Caco-2 (cell line): ENCODE data around the gene TAF3. TPM values are rescaled to one million over a fixed set of nuclear protein-coding genes. Genes with fewer than 3 reads are reported as not detected.
"Not testable (repeated sequence)": the region's sequence is repeated elsewhere in the genome, so short reads cannot be mapped to it uniquely, and the experiment has no call there.

ENCODE experiments used
- BruUV-seq: library from RNA; stranded (reverse); fragments of 400-500 nt; replicated peaks from 2 replicates; lab custom pipeline; 2021; lab: Mats Ljungman, UMichigan
- CTCF ChIA-PET: fragments of 300-600 bp; sonication (Branson Sonifier 250); formaldehyde crosslinking; loops from one replicate; lab custom pipeline; 2022; ENCODE audit warnings: antibody characterized with exemption; lab: Charles Lee
- POLR2A ChIA-PET: fragments of 300-600 bp; sonication (Branson Sonifier 250); formaldehyde crosslinking; loops from one replicate; lab custom pipeline; 2022; ENCODE audit warnings: antibody characterized with exemption; lab: Charles Lee
- DNase-seq, 2 experiments: peaks; one replicate each; pipeline versions ENCODE4 v3.0.0 to v3.0.0-alpha.2; 2020 to 2022
- H3K27me3 ChIP-seq: replicated peaks from 2 replicates; pipeline ENCODE4 v1.6.0; 2011; ENCODE audit warnings: low read length; ENCODE audit not compliant: control insufficient read depth, insufficient read depth
- H3K36me3 ChIP-seq: 2 replicates; pipeline ENCODE4 v1.5.1; 2011; ENCODE audit warnings: low read length; ENCODE audit not compliant: control insufficient read depth, insufficient read depth
- H3K4me1 ChIP-seq: fragments of 250-450 bp; sonication (Bioruptor Pico); 2 replicates; pipeline ENCODE4 v1.5.1; 2020; ENCODE audit warnings: mild to moderate bottlenecking
- H3K4me3 ChIP-seq: 2 replicates; pipeline ENCODE4 v1.5.1; 2011; ENCODE audit warnings: low read depth, mild to moderate bottlenecking, control low read depth, low read length
- H3K9me3 ChIP-seq: fragments of 250-450 bp; sonication (Bioruptor Pico); 2 replicates; pipeline ENCODE4 v1.5.1; 2020; ENCODE audit warnings: mild to moderate bottlenecking, moderate library complexity
- H3K27ac Mint-ChIP-seq: one replicate; pipeline ENCODE4 v1.8.0; 2022; ENCODE audit warnings: mixed read lengths; ENCODE audit not compliant: unreplicated experiment
- H3K27me3 Mint-ChIP-seq: one replicate; pipeline ENCODE4 v1.8.0; 2022; ENCODE audit warnings: mixed read lengths; ENCODE audit not compliant: insufficient read depth, unreplicated experiment
- H3K36me3 Mint-ChIP-seq: one replicate; pipeline ENCODE4 v1.8.0; 2022; ENCODE audit warnings: mild to moderate bottlenecking, mixed read lengths; ENCODE audit not compliant: insufficient read depth, unreplicated experiment
- H3K4me1 Mint-ChIP-seq: one replicate; pipeline ENCODE4 v1.8.0; 2022; ENCODE audit warnings: low read depth, mixed read lengths; ENCODE audit not compliant: unreplicated experiment
- H3K4me3 Mint-ChIP-seq: one replicate; pipeline ENCODE4 v1.8.0; 2022; ENCODE audit warnings: mild to moderate bottlenecking, moderate library complexity, mixed read lengths; ENCODE audit not compliant: unreplicated experiment
- H3K9me3 Mint-ChIP-seq: one replicate; pipeline ENCODE4 v1.8.0; 2022; ENCODE audit warnings: mixed read lengths; ENCODE audit not compliant: unreplicated experiment
- CTCF ChIP-seq, 2 experiments: fragments of 200-600 bp in 1 of 2; IDR thresholded peaks; 1 replicate in 1 of 2; 2 replicates in 1 of 2; pipeline versions ENCODE4 v1.5.1 to v1.8.0; 2011 to 2022; ENCODE audit warnings: antibody characterized with exemption in 1 of 2, control low read depth in 1 of 2, inconsistent platforms in 1 of 2, low read depth in 1 of 2, low read length in 1 of 2, mild to moderate bottlenecking in 1 of 2, moderate library complexity in 1 of 2; ENCODE audit not compliant: insufficient read depth in 1 of 2, severe bottlenecking in 1 of 2, unreplicated experiment in 1 of 2
- intact Hi-C: fragments of 100-400 bp; cut with micrococcal nuclease; formaldehyde crosslinking; loops from one replicate; pipeline ENCODE4 v1.10.0; 2022; ENCODE audit not compliant: unreplicated experiment
- total RNA-seq: library from RNA; stranded (reverse); gene quantifications from 2 replicates; pipeline ENCODE4 v1.2.3, GENCODE V29; 2022

TAF3 gene
- total RNA-seq, 1 experiment from 2014 or later, result 30.6 TPM

DNA sequence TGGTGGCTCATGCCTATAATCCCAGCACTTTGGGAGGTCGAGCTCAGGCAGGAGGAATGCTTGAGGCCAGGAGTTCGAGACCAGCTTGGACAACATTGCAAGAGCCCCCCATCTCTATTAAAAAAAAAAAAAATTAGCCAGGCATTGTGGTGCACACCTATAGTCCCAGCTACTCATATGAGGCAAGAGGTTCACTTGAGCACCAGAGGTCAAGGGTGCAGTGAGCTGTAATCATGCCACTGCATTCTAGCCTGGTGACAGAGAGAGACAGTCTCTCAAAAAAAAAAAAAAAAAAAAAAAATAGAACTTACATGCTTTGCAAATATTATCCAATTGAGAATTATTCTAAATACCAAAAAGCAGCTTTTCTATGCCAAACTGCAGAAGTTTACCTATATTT, 41.5 kb upstream of the TAF3 start:
- Histone ChIP-seq H3K4me3 (no peak overlapping the region), H3K9me3 (no peaks in the 10 kb centered on the region), H3K36me3 (peaks cover 3% of the 10 kb centered on the region), H3K27me3 (no peaks in the 10 kb centered on the region), H3K4me1 (no peaks in the 10 kb centered on the region)
- BruUV-seq, result no TSS peak
- peaks cover 86% of the 10 kb centered on the region for H3K36me3 Mint-ChIP-seq
- intact Hi-C loops, result no loop called here
- no peaks in the 10 kb centered on the region for H3K9me3 Mint-ChIP-seq
- no peak for TF ChIP-seq CTCF (IDR thresholded peaks at IDR 0.05; ENCODE audit: insufficient read depth in 1 of 2, low read depth in 1 of 2, low read length in 1 of 2, severe bottlenecking in 1 of 2, unreplicated experiment in 1 of 2)
- no peaks in the 10 kb centered on the region for H3K4me1 Mint-ChIP-seq
- H3K27ac Mint-ChIP-seq, result no peak overlapping the region
- CTCF ChIA-PET, result no interaction called here
- no peaks in the 10 kb centered on the region for H3K27me3 Mint-ChIP-seq
- H3K4me3 Mint-ChIP-seq, result no peak overlapping the region
- POLR2A ChIA-PET, result interaction anchor here (0.5 to 0.9 kb wide), 2 partner anchors 11 to 111 kb away, joined by 4 to 6 read pairs; partner anchors contain the start of genes ATP5F1C and KIN
- no peak for DNase-seq

DNA sequence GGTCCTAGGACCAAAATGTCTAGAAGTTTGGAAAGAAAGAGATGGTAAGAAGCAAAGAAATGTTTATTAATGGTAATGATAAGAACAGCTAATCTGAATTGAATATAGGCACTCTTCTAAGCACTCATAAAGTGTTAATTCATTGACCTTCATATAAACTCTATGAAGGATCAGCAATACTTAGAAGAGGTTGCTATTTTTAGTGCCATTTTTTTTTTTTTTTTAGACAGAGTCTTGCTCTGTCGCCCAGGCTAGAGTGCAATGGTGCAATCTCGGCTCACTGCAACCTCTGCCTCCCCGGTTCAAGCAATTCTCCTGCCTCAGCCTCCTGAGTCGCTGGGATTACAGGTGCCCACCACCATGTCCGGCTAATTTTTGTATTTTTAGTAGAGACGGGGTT, 36.1 kb upstream of the TAF3 start:
- H3K9me3 ChIP-seq, POLR2A ChIA-PET, H3K4me3 ChIP-seq, BruUV-seq, H3K27me3 ChIP-seq, CTCF ChIA-PET, H3K9me3 Mint-ChIP-seq, DNase-seq, H3K4me3 Mint-ChIP-seq, H3K4me1 Mint-ChIP-seq, intact Hi-C loops, H3K27me3 Mint-ChIP-seq, H3K36me3 ChIP-seq, H3K4me1 ChIP-seq, H3K27ac Mint-ChIP-seq: not testable (repeated sequence)
- H3K36me3 Mint-ChIP-seq, result peaks cover 71% of the 10 kb centered on the region

DNA sequence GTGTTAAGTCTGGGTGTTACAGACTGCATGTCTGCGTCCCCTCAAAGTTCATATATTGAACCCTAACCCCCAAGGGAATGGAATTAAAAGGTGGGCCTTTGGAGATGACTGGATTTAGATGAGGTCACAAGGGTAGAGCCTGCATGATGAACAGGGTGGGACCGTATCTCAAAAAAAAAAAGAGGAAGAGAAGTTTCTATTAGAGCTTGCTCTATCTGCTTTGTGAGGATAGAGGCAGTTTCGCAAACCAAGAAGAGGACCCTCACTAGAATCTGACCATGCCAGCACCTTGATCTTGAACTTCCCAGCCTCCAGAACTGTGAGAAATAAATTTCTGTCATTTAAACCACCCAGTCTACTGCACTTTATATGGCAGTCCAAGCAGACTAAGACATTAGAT, 31.9 kb upstream of the TAF3 start:
- no peak overlapping the region for H3K4me3 Mint-ChIP-seq
- peak overlapping the region; percentile 100; the same call in 1 of the 2 replicates for H3K4me3 ChIP-seq
- ChIA-PET POLR2A (no interaction called here), CTCF (no interaction called here)
- no peaks in the 10 kb centered on the region for H3K27me3 Mint-ChIP-seq
- no peak overlapping the region for H3K27ac Mint-ChIP-seq
- H3K9me3 Mint-ChIP-seq, result no peaks in the 10 kb centered on the region
- peaks cover 16% of the 10 kb centered on the region for H3K4me1 Mint-ChIP-seq
- BruUV-seq, result no TSS peak
- no peak for TF ChIP-seq CTCF (IDR thresholded peaks at IDR 0.05; ENCODE audit: insufficient read depth in 1 of 2, low read depth in 1 of 2, low read length in 1 of 2, severe bottlenecking in 1 of 2, unreplicated experiment in 1 of 2)
- H3K4me1 ChIP-seq, result peaks cover 8% of the 10 kb centered on the region; the same call in 1 of the 2 replicates
- no peaks in the 10 kb centered on the region for H3K36me3 ChIP-seq
- no peaks in the 10 kb centered on the region for H3K9me3 ChIP-seq
- H3K27me3 ChIP-seq, result no peaks in the 10 kb centered on the region
- no peak for DNase-seq
- intact Hi-C loops, result loop anchor here (5.0 kb wide), 1 partner anchor 84 kb away; the partner anchor contains the start of gene ITIH2
- peaks cover 43% of the 10 kb centered on the region for H3K36me3 Mint-ChIP-seq
